ENCODE data around the gene TRIO. TPM values are rescaled to one million over a fixed set of nuclear protein-coding genes. Genes with fewer than 3 reads are reported as not detected.

Gene TRIO
- total RNA-seq, 4 donors from 2014 or later: 21.2 to 105 (median 47.6) TPM

GRCh38 chr5:14528926-14529325 is 385.8 kb downstream of the TRIO start:
- 42 to 57% methylated on average over 1 of the region's 1 CpG for WGBS, 2 donors
- Histone ChIP-seq H3K4me3 (no peak overlapping the region), H3K27me3 (no peaks in the 10 kb centered on the region), H3K36me3 (no peaks in the 10 kb centered on the region), H3K4me1 (peaks cover 0 to 8% (median 0%) of the 10 kb centered on the region in 3 donors), H3K9me3 (no peaks in the 10 kb centered on the region), H3K27ac (no peak overlapping the region)
- TF ChIP-seq CTCF (IDR thresholded peaks at IDR 0.05): no peak
- no peak for TF ChIP-seq POLR2A (IDR thresholded peaks at IDR 0.05)
- intact Hi-C loops (cut with DNase I): no loop called here
- no peak for DNase-seq

- intact Hi-C loops (cut with DNase I): no loop called here
- Histone ChIP-seq H3K9me3 (no peaks in the 10 kb centered on the region), H3K27me3 (no peaks in the 10 kb centered on the region), H3K4me3 (no peak overlapping the region), H3K27ac (no peak overlapping the region), H3K4me1 (peaks cover 0 to 8% (median 0%) of the 10 kb centered on the region in 3 donors), H3K36me3 (no peaks in the 10 kb centered on the region)
- DNase-seq: no peak
- TF ChIP-seq POLR2A (IDR thresholded peaks at IDR 0.05) (no peak), CTCF (IDR thresholded peaks at IDR 0.05) (no peak)
- 42 to 47% methylated on average over 5 to 7 of the region's 7 CpGs for WGBS, 2 donors
Observed at GRCh38 chr5:14531668-14532067, 388.5 kb downstream of the TRIO start.

GRCh38 chr5:14532180-14532579 is 389.0 kb downstream of the TRIO start:
- H3K4me1 ChIP-seq: peaks cover 0 to 8% (median 0%) of the 10 kb centered on the region in 3 donors
- no peak overlapping the region for H3K27ac ChIP-seq
- WGBS, 2 donors: 9 to 51% methylated on average over 1 to 2 of the region's 3 CpGs
- intact Hi-C loops (cut with DNase I): no loop called here
- H3K36me3 ChIP-seq: no peaks in the 10 kb centered on the region
- H3K4me3 ChIP-seq: no peak overlapping the region
- TF ChIP-seq CTCF (IDR thresholded peaks at IDR 0.05) (no peak), POLR2A (IDR thresholded peaks at IDR 0.05) (no peak)
- DNase-seq: no peak
- H3K27me3 ChIP-seq: no peaks in the 10 kb centered on the region
- no peaks in the 10 kb centered on the region for H3K9me3 ChIP-seq

GRCh38 chr5:14534773-14535172 is 391.6 kb downstream of the TRIO start:
- Histone ChIP-seq H3K27me3 (no peaks in the 10 kb centered on the region), H3K36me3 (no peaks in the 10 kb centered on the region), H3K9me3 (no peaks in the 10 kb centered on the region), H3K27ac (no peak overlapping the region), H3K4me3 (no peak overlapping the region), H3K4me1 (peaks cover 0 to 8% (median 0%) of the 10 kb centered on the region in 3 donors)
- no peak for DNase-seq
- no peak for TF ChIP-seq CTCF (IDR thresholded peaks at IDR 0.05)
- 15 to 23% methylated on average over 6 to 7 of the region's 7 CpGs for WGBS, 2 donors
- intact Hi-C loops (cut with DNase I): no loop called here

GRCh38 chr5:14545308-14545707 is 402.2 kb downstream of the TRIO start:
- peaks cover 0 to 5% (median 0%) of the 10 kb centered on the region in 3 donors for H3K9me3 ChIP-seq
- no peaks in the 10 kb centered on the region for H3K4me1 ChIP-seq
- DNase-seq: no peak
- H3K27ac ChIP-seq: no peak overlapping the region
- intact Hi-C loops (cut with DNase I): no loop called here
- TF ChIP-seq CTCF (IDR thresholded peaks at IDR 0.05) (no peak), POLR2A (IDR thresholded peaks at IDR 0.05) (no peak)
- no peak overlapping the region for H3K4me3 ChIP-seq
- 50 to 71% methylated on average over 2 of the region's 3 CpGs for WGBS, 2 donors
- no peaks in the 10 kb centered on the region for H3K36me3 ChIP-seq
- H3K27me3 ChIP-seq: peaks cover 0 to 7% (median 0%) of the 10 kb centered on the region in 4 donors
